Choroid plexus epithelial cell (primary cell): Measurements from ENCODE around the gene PRSS8.

Experiments
- DNase-seq: peaks from one replicate; pipeline ENCODE4 v3.0.0-alpha.2; 2010; ENCODE audit warnings: low read depth
- H3K4me3 ChIP-seq: 2 replicates; pipeline ENCODE4 v1.5.1; 2011; ENCODE audit warnings: low read depth, mild to moderate bottlenecking, control low read depth, low read length, moderate library complexity
- TF ChIP-seq, protein P1 (sequence below): conservative IDR thresholded peaks from 2 replicates; pipeline ENCODE4 v1.5.1; 2011; ENCODE audit warnings: low read depth, mild to moderate bottlenecking, control low read depth, inconsistent platforms, low read length, moderate library complexity

The PRSS8 gene

GRCh38 chr16:31093132-31093703 is 42.3 kb downstream of the PRSS8 start:
- TF ChIP-seq, protein P1, sequence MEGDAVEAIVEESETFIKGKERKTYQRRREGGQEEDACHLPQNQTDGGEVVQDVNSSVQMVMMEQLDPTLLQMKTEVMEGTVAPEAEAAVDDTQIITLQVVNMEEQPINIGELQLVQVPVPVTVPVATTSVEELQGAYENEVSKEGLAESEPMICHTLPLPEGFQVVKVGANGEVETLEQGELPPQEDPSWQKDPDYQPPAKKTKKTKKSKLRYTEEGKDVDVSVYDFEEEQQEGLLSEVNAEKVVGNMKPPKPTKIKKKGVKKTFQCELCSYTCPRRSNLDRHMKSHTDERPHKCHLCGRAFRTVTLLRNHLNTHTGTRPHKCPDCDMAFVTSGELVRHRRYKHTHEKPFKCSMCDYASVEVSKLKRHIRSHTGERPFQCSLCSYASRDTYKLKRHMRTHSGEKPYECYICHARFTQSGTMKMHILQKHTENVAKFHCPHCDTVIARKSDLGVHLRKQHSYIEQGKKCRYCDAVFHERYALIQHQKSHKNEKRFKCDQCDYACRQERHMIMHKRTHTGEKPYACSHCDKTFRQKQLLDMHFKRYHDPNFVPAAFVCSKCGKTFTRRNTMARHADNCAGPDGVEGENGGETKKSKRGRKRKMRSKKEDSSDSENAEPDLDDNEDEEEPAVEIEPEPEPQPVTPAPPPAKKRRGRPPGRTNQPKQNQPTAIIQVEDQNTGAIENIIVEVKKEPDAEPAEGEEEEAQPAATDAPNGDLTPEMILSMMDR, result no peak
- peak; percentile 56 for DNase-seq
- H3K4me3 ChIP-seq, result peak overlapping the region; percentile 95

GRCh38 chr16:31092330-31092729 is 43.2 kb downstream of the PRSS8 start:
- no peak for DNase-seq
- H3K4me3 ChIP-seq, result no peak overlapping the region

GRCh38 chr16:31090540-31090939 is 45.0 kb downstream of the PRSS8 start:
- H3K4me3 ChIP-seq, result no peak overlapping the region
- TF ChIP-seq, protein P1, result no peak
- peak; percentile 75 for DNase-seq

More at GRCh38 chr16:31092330-31092729, 43.2 kb downstream of the PRSS8 start:
- TF ChIP-seq, protein P1, result no peak

GRCh38 chr16:31089199-31089598 is 46.3 kb downstream of the PRSS8 start:
- DNase-seq, result no peak
- no peak overlapping the region for H3K4me3 ChIP-seq
- TF ChIP-seq, protein P1, result no peak

GRCh38 chr16:31088459-31089183 is 46.9 kb downstream of the PRSS8 start, which contains the start of gene PRSS53:
TSS of gene PRSS53 (minus strand) at chr16:31088943. CDS start at chr16:31088809, 134 bp downstream.
- no peak within 1 kb of the TSS for H3K4me3 ChIP-seq
- TF ChIP-seq, protein P1, result no peak
- DNase-seq, result no peak

DNA sequence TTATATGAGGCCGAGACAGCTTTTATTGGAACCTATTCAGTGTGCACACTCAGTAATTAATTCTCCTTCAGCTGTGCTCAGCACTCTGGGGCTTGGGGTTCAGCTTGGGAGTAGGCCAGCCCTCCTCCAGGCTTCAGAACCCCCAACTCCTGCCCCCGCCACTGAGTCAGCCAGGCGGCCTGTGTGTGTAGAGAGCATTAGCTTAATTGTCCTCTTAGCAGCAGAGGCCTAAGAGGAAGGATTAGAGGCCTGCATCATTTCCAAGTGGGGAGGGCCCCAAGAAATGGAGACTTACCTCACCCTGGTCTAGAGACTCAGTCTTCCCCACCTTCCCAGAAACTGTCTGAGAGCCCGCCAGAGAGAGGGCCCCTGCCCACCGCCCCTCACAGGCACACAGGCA is 47.6 kb downstream of the PRSS8 start:
- no peak overlapping the region for H3K4me3 ChIP-seq
- TF ChIP-seq, protein P1, result no peak
- DNase-seq, result no peak
